Measurements from ENCODE around the gene PPFIA1. TPM values are rescaled to one million over a fixed set of nuclear protein-coding genes. Genes with fewer than 3 reads are reported as not detected.

PPFIA1 gene
- total RNA-seq, 1 donor from 2014 or later, result 52.3 TPM

DNA sequence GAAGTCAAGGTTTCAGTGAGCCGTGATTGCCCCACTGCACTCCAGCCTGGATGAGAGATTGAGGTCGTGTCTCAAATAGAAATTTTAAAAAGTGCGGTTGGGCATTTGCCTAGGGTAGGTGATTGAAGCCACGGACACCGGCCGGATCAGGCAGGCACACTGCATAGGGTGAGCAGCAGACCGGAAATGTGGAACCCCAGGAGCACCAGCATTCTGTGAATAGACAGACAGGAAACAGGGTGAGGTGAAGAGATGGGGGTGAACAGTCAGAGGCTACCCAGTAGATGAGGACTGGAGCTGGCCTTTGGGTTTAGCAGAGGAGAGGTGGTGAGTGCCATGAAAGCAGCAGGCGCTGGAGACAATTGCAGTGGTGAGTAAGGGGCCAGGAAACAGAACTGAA, 43.5 kb downstream of the PPFIA1 start:
- TF ChIP-seq, protein P1, sequence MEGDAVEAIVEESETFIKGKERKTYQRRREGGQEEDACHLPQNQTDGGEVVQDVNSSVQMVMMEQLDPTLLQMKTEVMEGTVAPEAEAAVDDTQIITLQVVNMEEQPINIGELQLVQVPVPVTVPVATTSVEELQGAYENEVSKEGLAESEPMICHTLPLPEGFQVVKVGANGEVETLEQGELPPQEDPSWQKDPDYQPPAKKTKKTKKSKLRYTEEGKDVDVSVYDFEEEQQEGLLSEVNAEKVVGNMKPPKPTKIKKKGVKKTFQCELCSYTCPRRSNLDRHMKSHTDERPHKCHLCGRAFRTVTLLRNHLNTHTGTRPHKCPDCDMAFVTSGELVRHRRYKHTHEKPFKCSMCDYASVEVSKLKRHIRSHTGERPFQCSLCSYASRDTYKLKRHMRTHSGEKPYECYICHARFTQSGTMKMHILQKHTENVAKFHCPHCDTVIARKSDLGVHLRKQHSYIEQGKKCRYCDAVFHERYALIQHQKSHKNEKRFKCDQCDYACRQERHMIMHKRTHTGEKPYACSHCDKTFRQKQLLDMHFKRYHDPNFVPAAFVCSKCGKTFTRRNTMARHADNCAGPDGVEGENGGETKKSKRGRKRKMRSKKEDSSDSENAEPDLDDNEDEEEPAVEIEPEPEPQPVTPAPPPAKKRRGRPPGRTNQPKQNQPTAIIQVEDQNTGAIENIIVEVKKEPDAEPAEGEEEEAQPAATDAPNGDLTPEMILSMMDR (IDR thresholded peaks at IDR 0.05; ENCODE audit: unreplicated experiment), result no peak
- Mint-ChIP-seq H3K36me3 (ENCODE audit: low read depth, unreplicated experiment) (peaks cover 20% of the 10 kb centered on the region), H3K9me3 (ENCODE audit: unreplicated experiment) (no peaks in the 10 kb centered on the region), H3K4me3 (ENCODE audit: unreplicated experiment) (no peak overlapping the region), H3K27me3 (ENCODE audit: unreplicated experiment) (no peaks in the 10 kb centered on the region), H3K4me1 (ENCODE audit: unreplicated experiment) (peaks cover 23% of the 10 kb centered on the region), H3K27ac (ENCODE audit: unreplicated experiment) (no peak overlapping the region)
- DNase-seq (ENCODE audit: low spot score), result no peak

DNA sequence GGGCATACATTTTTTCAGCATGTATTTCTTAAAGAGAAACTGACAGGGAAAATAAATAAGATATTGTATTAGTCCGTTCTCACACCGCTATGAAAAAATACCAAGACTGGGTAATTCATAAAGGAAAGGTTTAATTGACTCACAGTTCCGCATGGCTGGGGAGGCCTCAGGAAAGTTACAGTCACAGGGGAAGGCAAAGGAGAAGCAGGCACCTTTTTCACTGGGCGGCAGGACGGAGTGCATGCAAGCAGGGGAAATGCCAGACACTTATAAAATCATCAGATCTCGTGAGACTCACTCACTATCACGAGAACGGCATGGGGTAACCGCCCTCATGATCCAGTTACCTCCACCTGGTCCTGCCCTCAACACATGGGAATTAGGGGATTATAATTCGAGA, 44.2 kb downstream of the PPFIA1 start:
- Mint-ChIP-seq H3K27ac (ENCODE audit: unreplicated experiment) (no peak overlapping the region), H3K9me3 (ENCODE audit: unreplicated experiment) (no peaks in the 10 kb centered on the region)

DNA sequence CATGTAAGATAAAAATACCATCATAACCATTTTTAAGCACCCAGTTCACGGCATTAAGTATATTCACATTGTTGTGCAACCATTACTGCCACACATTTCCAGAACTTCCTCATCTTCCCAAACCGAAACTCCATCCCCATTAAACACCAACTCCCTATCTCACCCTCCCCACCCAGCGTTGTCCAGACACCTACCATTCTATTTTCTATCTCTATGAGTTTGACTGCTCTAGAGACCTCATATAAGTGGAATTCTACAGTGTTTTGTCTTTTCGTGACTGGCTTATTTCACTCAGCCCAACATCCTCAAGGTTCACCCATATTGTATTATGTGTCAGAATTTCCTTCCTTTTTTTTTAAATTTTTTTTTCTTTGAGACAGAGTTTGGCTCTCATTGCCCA, 45.2 kb downstream of the PPFIA1 start:
- H3K4me3 Mint-ChIP-seq (ENCODE audit: unreplicated experiment), result no peak overlapping the region

More for the DNA sequence above, 44.2 kb downstream of the PPFIA1 start:
- Mint-ChIP-seq H3K4me3 (ENCODE audit: unreplicated experiment) (no peak overlapping the region), H3K27me3 (ENCODE audit: unreplicated experiment) (no peaks in the 10 kb centered on the region), H3K4me1 (ENCODE audit: unreplicated experiment) (peaks cover 23% of the 10 kb centered on the region), H3K36me3 (ENCODE audit: low read depth, unreplicated experiment) (peaks cover 20% of the 10 kb centered on the region)
- TF ChIP-seq, protein P1 (IDR thresholded peaks at IDR 0.05; ENCODE audit: unreplicated experiment), result no peak
- no peak for DNase-seq (ENCODE audit: low spot score)

DNA sequence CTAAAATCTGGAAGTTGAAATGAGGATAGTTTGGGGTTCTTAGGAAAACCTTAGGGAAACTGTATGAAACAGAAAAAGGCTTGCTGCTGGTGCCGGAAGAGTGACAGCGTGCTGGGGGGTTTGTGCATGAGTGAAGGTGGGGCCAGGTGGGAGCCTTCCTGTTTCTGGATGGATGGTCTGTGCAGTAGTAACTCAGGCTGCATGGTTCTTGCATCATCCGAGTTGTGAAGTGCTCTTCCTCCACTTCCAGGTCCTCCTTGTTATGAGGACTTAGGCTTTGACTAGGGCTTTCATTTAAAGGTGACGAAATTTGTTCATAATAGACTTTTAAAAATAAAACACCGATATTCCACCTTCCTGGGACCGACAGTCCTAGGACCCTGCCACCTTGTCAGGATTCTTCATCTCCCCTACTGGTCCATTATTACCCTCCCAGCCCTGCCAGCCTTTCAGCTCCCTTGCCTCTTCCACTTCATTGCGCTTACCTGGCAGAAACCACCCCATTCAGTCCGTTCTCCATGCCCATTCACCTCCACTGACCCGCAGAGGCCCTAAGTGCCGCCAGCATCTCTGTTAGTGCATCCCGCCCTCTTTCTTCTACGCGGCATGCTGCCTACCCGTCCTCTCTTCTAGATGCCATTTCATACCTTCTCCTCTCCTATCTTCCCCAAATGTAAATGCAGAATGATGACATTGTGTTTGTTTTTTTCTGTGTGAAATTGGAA, 47.3 kb downstream of the PPFIA1 start:
- Mint-ChIP-seq H3K27me3 (ENCODE audit: unreplicated experiment) (no peaks in the 10 kb centered on the region), H3K9me3 (ENCODE audit: unreplicated experiment) (no peaks in the 10 kb centered on the region), H3K4me1 (ENCODE audit: unreplicated experiment) (peaks cover 20% of the 10 kb centered on the region), H3K36me3 (ENCODE audit: low read depth, unreplicated experiment) (peaks cover 8% of the 10 kb centered on the region), H3K27ac (ENCODE audit: unreplicated experiment) (no peak overlapping the region), H3K4me3 (ENCODE audit: unreplicated experiment) (no peak overlapping the region)
- TF ChIP-seq, protein P1 (IDR thresholded peaks at IDR 0.05; ENCODE audit: unreplicated experiment), result no peak
- DNase-seq (ENCODE audit: low spot score), result no peak

More for the DNA sequence above, 45.2 kb downstream of the PPFIA1 start:
- DNase-seq (ENCODE audit: low spot score), result no peak
- Mint-ChIP-seq H3K36me3 (ENCODE audit: low read depth, unreplicated experiment) (peaks cover 14% of the 10 kb centered on the region), H3K4me1 (ENCODE audit: unreplicated experiment) (peaks cover 23% of the 10 kb centered on the region), H3K27me3 (ENCODE audit: unreplicated experiment) (no peaks in the 10 kb centered on the region), H3K27ac (ENCODE audit: unreplicated experiment) (no peak overlapping the region), H3K9me3 (ENCODE audit: unreplicated experiment) (no peaks in the 10 kb centered on the region)
- TF ChIP-seq, protein P1 (IDR thresholded peaks at IDR 0.05; ENCODE audit: unreplicated experiment), result no peak

DNA sequence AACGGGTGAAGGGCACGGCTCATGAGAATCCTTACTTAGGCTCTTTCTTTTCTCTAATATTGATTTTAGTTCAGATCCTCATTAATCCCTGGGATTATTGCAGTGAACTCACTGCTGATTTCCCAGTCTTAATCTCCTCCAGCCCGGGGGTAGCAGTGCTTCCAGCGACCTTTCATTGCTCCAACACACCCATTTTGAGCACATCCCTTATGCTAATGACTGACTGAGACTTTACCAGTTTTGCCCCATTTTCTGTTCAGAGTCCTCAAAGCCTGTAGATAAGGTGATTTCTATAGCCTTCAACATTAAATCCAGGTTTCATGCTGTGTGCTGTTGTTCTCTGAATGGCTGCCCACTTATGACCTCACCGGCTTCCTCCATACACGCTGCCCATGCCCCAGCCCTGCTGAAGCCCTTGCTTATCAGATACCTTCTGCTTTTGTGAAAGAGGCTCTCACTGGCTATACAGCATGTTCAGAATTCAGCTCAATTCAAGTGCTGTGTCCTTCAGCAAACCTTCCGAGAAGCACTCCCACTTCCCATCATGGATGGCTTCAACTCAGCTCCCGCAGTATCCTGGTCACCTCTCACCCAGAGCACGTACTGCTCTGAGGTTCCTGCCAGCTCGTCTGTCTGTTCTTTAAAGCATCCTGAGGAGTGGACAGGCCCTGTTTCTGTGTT, 49.0 kb downstream of the PPFIA1 start:
- Mint-ChIP-seq H3K27me3 (ENCODE audit: unreplicated experiment) (no peaks in the 10 kb centered on the region), H3K36me3 (ENCODE audit: low read depth, unreplicated experiment) (peaks cover 4% of the 10 kb centered on the region), H3K27ac (ENCODE audit: unreplicated experiment) (no peak overlapping the region), H3K4me3 (ENCODE audit: unreplicated experiment) (no peak overlapping the region), H3K9me3 (ENCODE audit: unreplicated experiment) (no peaks in the 10 kb centered on the region), H3K4me1 (ENCODE audit: unreplicated experiment) (peaks cover 6% of the 10 kb centered on the region)
- DNase-seq (ENCODE audit: low spot score), result no peak
- TF ChIP-seq, protein P1 (IDR thresholded peaks at IDR 0.05; ENCODE audit: unreplicated experiment), result no peak

Data from endothelial cell (in vitro differentiated cells).